Prostate gland (tissue), 2 donors: ENCODE results near the gene RUBCN.

Source experiments
- POLR2AphosphoS5 ChIP-seq: sonication (generic); formaldehyde crosslinking; IDR thresholded peaks from one replicate; pipeline ENCODE4 v1.6.1; 2017; ENCODE audit warnings: antibody characterized with exemption
- TF ChIP-seq, protein P1 (sequence below), 4 experiments: fragments of 200-600 bp in 2 of 4; fragments of 450-650 bp in 2 of 4; sonication (generic) in 2 of 4; IDR thresholded peaks; 1 replicate in 3 of 4; 2 replicates in 1 of 4; pipeline ENCODE4 v1.5.1; 2016 to 2019; ENCODE audit warnings: antibody characterized with exemption in 4 of 4, mild to moderate bottlenecking in 2 of 4, moderate library complexity in 2 of 4

DNA sequence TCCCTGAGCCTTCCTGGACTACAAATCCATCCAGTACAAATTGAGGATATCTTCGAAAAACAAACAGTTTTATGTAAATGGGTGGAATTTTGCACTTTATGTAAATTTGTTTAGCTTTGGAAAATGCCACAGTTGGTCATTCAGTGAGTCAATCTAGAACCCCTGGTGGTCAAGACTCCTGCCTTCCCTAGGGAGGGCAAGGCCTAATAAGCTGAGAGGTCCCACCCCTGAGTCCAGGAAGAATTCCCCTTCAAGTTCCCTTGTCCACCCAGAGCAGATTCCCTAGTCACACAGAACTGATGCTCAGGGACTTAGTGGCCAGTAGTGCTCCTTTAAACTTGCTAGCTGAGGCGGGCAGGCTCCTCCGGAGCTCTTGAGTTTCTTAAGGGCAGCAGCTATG is 6.1 kb upstream of the RUBCN start:
- TF ChIP-seq, protein P1, sequence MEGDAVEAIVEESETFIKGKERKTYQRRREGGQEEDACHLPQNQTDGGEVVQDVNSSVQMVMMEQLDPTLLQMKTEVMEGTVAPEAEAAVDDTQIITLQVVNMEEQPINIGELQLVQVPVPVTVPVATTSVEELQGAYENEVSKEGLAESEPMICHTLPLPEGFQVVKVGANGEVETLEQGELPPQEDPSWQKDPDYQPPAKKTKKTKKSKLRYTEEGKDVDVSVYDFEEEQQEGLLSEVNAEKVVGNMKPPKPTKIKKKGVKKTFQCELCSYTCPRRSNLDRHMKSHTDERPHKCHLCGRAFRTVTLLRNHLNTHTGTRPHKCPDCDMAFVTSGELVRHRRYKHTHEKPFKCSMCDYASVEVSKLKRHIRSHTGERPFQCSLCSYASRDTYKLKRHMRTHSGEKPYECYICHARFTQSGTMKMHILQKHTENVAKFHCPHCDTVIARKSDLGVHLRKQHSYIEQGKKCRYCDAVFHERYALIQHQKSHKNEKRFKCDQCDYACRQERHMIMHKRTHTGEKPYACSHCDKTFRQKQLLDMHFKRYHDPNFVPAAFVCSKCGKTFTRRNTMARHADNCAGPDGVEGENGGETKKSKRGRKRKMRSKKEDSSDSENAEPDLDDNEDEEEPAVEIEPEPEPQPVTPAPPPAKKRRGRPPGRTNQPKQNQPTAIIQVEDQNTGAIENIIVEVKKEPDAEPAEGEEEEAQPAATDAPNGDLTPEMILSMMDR (IDR thresholded peaks at IDR 0.05) = no peak
- TF ChIP-seq POLR2AphosphoS5 = no peak
